ENCODE measurements around the gene NEK10.

NEK10 gene

GRCh38 chr3:27356976-27357375 is 12.2 kb downstream of the NEK10 start:
- Histone ChIP-seq H3K9me3 (no peaks in the 10 kb centered on the region), H3K36me3 (no peaks in the 10 kb centered on the region), H3K4me3 (ENCODE audit: low read depth in 1 of 2, low read length in 1 of 2) (no peak overlapping the region), H3K27me3 (no peaks in the 10 kb centered on the region), H3K4me1 (ENCODE audit: control insufficient read depth in 1 of 2, insufficient read depth in 1 of 2, low read depth in 1 of 2, low read length in 1 of 2) (peaks cover 0 to 11% of the 10 kb centered on the region in 2 experiments), H3K27ac (no peak overlapping the region)
- no peak for TF ChIP-seq CTCF (IDR thresholded peaks at IDR 0.05)

- TF ChIP-seq CTCF (IDR thresholded peaks at IDR 0.05) = no peak
These were observed 14.5 kb downstream of the NEK10 start for GRCh38 chr3:27354588-27355203.

GRCh38 chr3:27354161-27354560 is 15.0 kb downstream of the NEK10 start:
- peaks cover 0 to under 1% of the 10 kb centered on the region in 2 experiments for H3K4me1 ChIP-seq (ENCODE audit: control insufficient read depth in 1 of 2, insufficient read depth in 1 of 2, low read depth in 1 of 2, low read length in 1 of 2)
- H3K4me3 ChIP-seq (ENCODE audit: low read depth in 1 of 2, low read length in 1 of 2) = no peak overlapping the region
- H3K9me3 ChIP-seq = no peaks in the 10 kb centered on the region
- no peak overlapping the region for H3K27ac ChIP-seq
- TF ChIP-seq CTCF (IDR thresholded peaks at IDR 0.05) = no peak
- H3K36me3 ChIP-seq = no peaks in the 10 kb centered on the region
- H3K27me3 ChIP-seq = no peaks in the 10 kb centered on the region

More at GRCh38 chr3:27354588-27355203, 14.5 kb downstream of the NEK10 start:
- no peaks in the 10 kb centered on the region for H3K36me3 ChIP-seq
- no peak overlapping the region for H3K27ac ChIP-seq
- H3K27me3 ChIP-seq = no peaks in the 10 kb centered on the region
- no peak overlapping the region for H3K4me3 ChIP-seq (ENCODE audit: low read depth in 1 of 2, low read length in 1 of 2)
- H3K9me3 ChIP-seq = no peaks in the 10 kb centered on the region
- H3K4me1 ChIP-seq (ENCODE audit: control insufficient read depth in 1 of 2, insufficient read depth in 1 of 2, low read depth in 1 of 2, low read length in 1 of 2) = peaks cover 0 to 5% of the 10 kb centered on the region in 2 experiments

GRCh38 chr3:27353221-27353620 is 16.0 kb downstream of the NEK10 start:
- H3K4me3 ChIP-seq (ENCODE audit: low read depth in 1 of 2, low read length in 1 of 2) = no peak overlapping the region
- H3K4me1 ChIP-seq (ENCODE audit: control insufficient read depth in 1 of 2, insufficient read depth in 1 of 2, low read depth in 1 of 2, low read length in 1 of 2) = no peaks in the 10 kb centered on the region
- TF ChIP-seq CTCF (IDR thresholded peaks at IDR 0.05) = no peak
- no peaks in the 10 kb centered on the region for H3K27me3 ChIP-seq
- H3K27ac ChIP-seq = no peak overlapping the region
- H3K9me3 ChIP-seq = no peaks in the 10 kb centered on the region
- no peaks in the 10 kb centered on the region for H3K36me3 ChIP-seq

- H3K36me3 ChIP-seq = no peaks in the 10 kb centered on the region
These were observed 17.1 kb downstream of the NEK10 start for GRCh38 chr3:27352047-27352446.

More at GRCh38 chr3:27352047-27352446, 17.1 kb downstream of the NEK10 start:
- no peak overlapping the region for H3K27ac ChIP-seq
- H3K9me3 ChIP-seq = no peaks in the 10 kb centered on the region
- H3K4me3 ChIP-seq (ENCODE audit: low read depth in 1 of 2, low read length in 1 of 2) = no peak overlapping the region
- H3K27me3 ChIP-seq = no peaks in the 10 kb centered on the region
- no peak for TF ChIP-seq CTCF (IDR thresholded peaks at IDR 0.05)
- H3K4me1 ChIP-seq (ENCODE audit: control insufficient read depth in 1 of 2, insufficient read depth in 1 of 2, low read depth in 1 of 2, low read length in 1 of 2) = no peaks in the 10 kb centered on the region
